NT2/D1 (cell line): ENCODE data around the gene IFNAR1.

ENCODE experiments used
- SUZ12 ChIP-seq: IDR thresholded peaks from 2 replicates; pipeline ENCODE4 v1.6.1; 2011; ENCODE audit not compliant: insufficient read length, insufficient read depth; ENCODE audit errors: extremely low read depth
- YY1 ChIP-seq: IDR thresholded peaks from 2 replicates; pipeline ENCODE4 v1.6.1; 2011; ENCODE audit not compliant: insufficient read length, insufficient read depth
- ZNF274 ChIP-seq: IDR thresholded peaks from 2 replicates; pipeline ENCODE4 v1.6.1; 2011; ENCODE audit warnings: mild to moderate bottlenecking, low read depth, low read length

- TF ChIP-seq YY1 (no peak), SUZ12 (no peak), ZNF274 (no peak)
These were observed 8.6 kb upstream of the IFNAR1 start for GRCh38 chr21:33315946-33316710.
